ENCODE results near the gene COA8. TPM values are rescaled to one million over a fixed set of nuclear protein-coding genes. Genes with fewer than 3 reads are reported as not detected.
A peak's percentile ranks its signal among the peaks of the same experiment; 100 is the strongest.

The COA8 gene
- total and polyA plus RNA-seq, 2 donors (not counting 3 experiments of a cell fraction or from before 2014, with no cell fraction given), result 19.1 to 46.4 TPM

GRCh38 chr14:103523575-103523954 is 39.2 kb upstream of the COA8 start:
- H3K4me2 ChIP-seq (ENCODE audit: insufficient read depth, low read length), result no peak overlapping the region
- TF ChIP-seq EZH2 (IDR thresholded peaks at IDR 0.05; ENCODE audit: borderline replicate concordance, low read depth, low read length, severe bottlenecking) (peak; percentile 42), FOS (IDR thresholded peaks at IDR 0.05; ENCODE audit: borderline replicate concordance, insufficient read depth, low read length) (no peak), POLR2AphosphoS5 (IDR thresholded peaks at IDR 0.05; ENCODE audit: insufficient read depth, low read depth, low read length) (no peak)
- H3K9ac ChIP-seq (replicated peaks; ENCODE audit: extremely low read depth, insufficient read depth, low read length), result no peak overlapping the region
- H3K4me3 ChIP-seq (replicated peaks in 1 of 3; ENCODE audit: insufficient read depth in 1 of 3, low read depth in 1 of 3, low read length in 3 of 3), result no peak overlapping the region
- no peak for DNase-seq (ENCODE audit: low read depth, low spot score)
- no peak overlapping the region for H3K27ac ChIP-seq (ENCODE audit: insufficient read depth, low read depth, low read length)
- no peaks in the 10 kb centered on the region for H4K20me1 ChIP-seq (replicated peaks; ENCODE audit: control insufficient read depth, extremely low read depth, insufficient read depth, low read length)
- intact Hi-C loops (cut with micrococcal nuclease), result no loop called here
- BruUV-seq (replicated peaks), result no TSS peak
- no peaks in the 10 kb centered on the region for H3K36me3 ChIP-seq (ENCODE audit: control insufficient read depth in 2 of 2, extremely low read depth in 1 of 2, insufficient read depth in 2 of 2, low read length in 2 of 2)
- ChIA-PET POLR2A (no interaction called here), CTCF (no interaction called here)
- H3K9me1 ChIP-seq (replicated peaks; ENCODE audit: control insufficient read depth, extremely low read depth, insufficient read depth, low read length), result no peaks in the 10 kb centered on the region
- H3K9me3 ChIP-seq (replicated peaks; ENCODE audit: control insufficient read depth, insufficient read depth, low read length), result no peaks in the 10 kb centered on the region
- dilution Hi-C loops (cut with MboI; ENCODE audit: extremely low pct_ligation_motif_present, low sequenced_read_pairs), result no loop called here
- no peak overlapping the region for H2AFZ ChIP-seq (ENCODE audit: low read depth, low read length)
- peaks cover 19 to 34% of the 10 kb centered on the region in 2 experiments for H3K27me3 ChIP-seq (ENCODE audit: control insufficient read depth in 2 of 2, insufficient read depth in 2 of 2, low read length in 2 of 2)
- no peaks in the 10 kb centered on the region for H3K79me2 ChIP-seq (ENCODE audit: control insufficient read depth, insufficient read depth, low read length)
- peaks cover 13% of the 10 kb centered on the region for H3K4me1 ChIP-seq (ENCODE audit: control insufficient read depth, extremely low read depth, insufficient read depth, low read length)
- FAIRE-seq, result no peak

GRCh38 chr14:103524002-103524935 is 38.5 kb upstream of the COA8 start:
- no peak for FAIRE-seq
- no peak overlapping the region for H2AFZ ChIP-seq (ENCODE audit: low read depth, low read length)
- TF ChIP-seq GATA2 (IDR thresholded peaks at IDR 0.05; ENCODE audit: insufficient read depth, insufficient read length, low read depth, low read length), result no peak
- no peak for TF ChIP-seq EZH2 (IDR thresholded peaks at IDR 0.05; ENCODE audit: borderline replicate concordance, low read depth, low read length, severe bottlenecking)
- TF ChIP-seq POLR2AphosphoS5 (IDR thresholded peaks at IDR 0.05; ENCODE audit: insufficient read depth, low read depth, low read length), result no peak
- TF ChIP-seq FOS (IDR thresholded peaks at IDR 0.05; ENCODE audit: borderline replicate concordance, insufficient read depth, low read length), result no peak
- no peak for TF ChIP-seq POLR2A (IDR thresholded peaks at IDR 0.05; ENCODE audit: low read depth, low read length)
- TF ChIP-seq MYC (IDR thresholded peaks at IDR 0.05; ENCODE audit: low read depth, low read length), result no peak
- no peak for TF ChIP-seq MAX (IDR thresholded peaks at IDR 0.05; ENCODE audit: insufficient read depth, insufficient read length)
- no peak for TF ChIP-seq CTCF (IDR thresholded peaks at IDR 0.05; ENCODE audit: extremely low read depth in 1 of 2, insufficient read depth in 1 of 2, low read depth in 1 of 2, low read length in 2 of 2)
- no peak for TF ChIP-seq JUN (IDR thresholded peaks at IDR 0.05; ENCODE audit: borderline replicate concordance, insufficient read depth, insufficient read length, low read depth)
- H3K27me3 ChIP-seq (ENCODE audit: control insufficient read depth in 2 of 2, insufficient read depth in 2 of 2, low read length in 2 of 2), result peaks cover 19 to 34% of the 10 kb centered on the region in 2 experiments
- BruUV-seq (replicated peaks), result no TSS peak
- H3K4me1 ChIP-seq (ENCODE audit: control insufficient read depth, extremely low read depth, insufficient read depth, low read length), result peaks cover 8% of the 10 kb centered on the region
- CTCF ChIA-PET, result no interaction called here
- intact Hi-C loops (cut with micrococcal nuclease), result no loop called here
- H3K4me2 ChIP-seq (ENCODE audit: insufficient read depth, low read length), result no peak overlapping the region
- H3K27ac ChIP-seq (ENCODE audit: insufficient read depth, low read depth, low read length), result no peak overlapping the region
- H3K36me3 ChIP-seq (ENCODE audit: control insufficient read depth in 2 of 2, extremely low read depth in 1 of 2, insufficient read depth in 2 of 2, low read length in 2 of 2), result no peaks in the 10 kb centered on the region
- no peaks in the 10 kb centered on the region for H3K9me3 ChIP-seq (replicated peaks; ENCODE audit: control insufficient read depth, insufficient read depth, low read length)
- dilution Hi-C loops (cut with MboI; ENCODE audit: extremely low pct_ligation_motif_present, low sequenced_read_pairs), result no loop called here
- peaks cover under 1% of the 10 kb centered on the region for H3K79me2 ChIP-seq (ENCODE audit: control insufficient read depth, insufficient read depth, low read length)
- POLR2A ChIA-PET, result no interaction called here
- H3K4me3 ChIP-seq (replicated peaks in 1 of 3; ENCODE audit: insufficient read depth in 1 of 3, low read depth in 1 of 3, low read length in 3 of 3), result no peak overlapping the region
- H4K20me1 ChIP-seq (replicated peaks; ENCODE audit: control insufficient read depth, extremely low read depth, insufficient read depth, low read length), result no peaks in the 10 kb centered on the region
- DNase-seq (ENCODE audit: low read depth, low spot score), result no peak
- H3K9me1 ChIP-seq (replicated peaks; ENCODE audit: control insufficient read depth, extremely low read depth, insufficient read depth, low read length), result no peaks in the 10 kb centered on the region
- no peak overlapping the region for H3K9ac ChIP-seq (replicated peaks; ENCODE audit: extremely low read depth, insufficient read depth, low read length)
